ENCODE results near the gene KLHDC9. TPM values are rescaled to one million over a fixed set of nuclear protein-coding genes. Genes with fewer than 3 reads are reported as not detected.

The KLHDC9 gene
- total RNA-seq, 1 donor from 2014 or later: 1.5 TPM

DNA sequence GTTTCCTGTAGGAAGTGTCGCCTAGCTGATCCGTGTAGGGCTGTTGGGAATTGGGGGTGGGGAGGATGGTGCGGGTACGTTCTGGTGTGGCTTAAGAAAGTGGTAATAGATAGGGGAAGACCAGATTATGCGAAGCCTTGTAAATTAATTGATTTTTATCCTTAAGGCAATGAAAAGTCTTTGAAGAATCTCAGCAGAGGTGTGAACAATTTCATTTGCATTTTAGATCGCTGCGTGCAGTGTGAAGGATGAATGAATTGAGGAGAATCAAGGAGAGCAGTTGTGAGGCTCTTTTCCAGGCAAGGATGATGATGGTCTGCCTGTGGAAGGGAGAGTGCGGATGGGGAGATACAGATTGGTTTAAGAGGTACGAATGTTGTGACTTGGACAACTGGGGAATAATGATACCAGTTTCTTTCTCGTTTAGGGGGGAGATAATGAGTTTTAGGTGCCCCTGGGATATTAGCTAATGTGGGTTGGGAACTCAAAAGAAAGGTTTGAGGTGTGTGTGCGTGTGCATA lies 35.1 kb downstream of the KLHDC9 start:
- DNase-seq: no peak

- DNase-seq: no peak
These were observed 39.7 kb downstream of the KLHDC9 start for GRCh38 chr1:161137881-161138280.

DNA sequence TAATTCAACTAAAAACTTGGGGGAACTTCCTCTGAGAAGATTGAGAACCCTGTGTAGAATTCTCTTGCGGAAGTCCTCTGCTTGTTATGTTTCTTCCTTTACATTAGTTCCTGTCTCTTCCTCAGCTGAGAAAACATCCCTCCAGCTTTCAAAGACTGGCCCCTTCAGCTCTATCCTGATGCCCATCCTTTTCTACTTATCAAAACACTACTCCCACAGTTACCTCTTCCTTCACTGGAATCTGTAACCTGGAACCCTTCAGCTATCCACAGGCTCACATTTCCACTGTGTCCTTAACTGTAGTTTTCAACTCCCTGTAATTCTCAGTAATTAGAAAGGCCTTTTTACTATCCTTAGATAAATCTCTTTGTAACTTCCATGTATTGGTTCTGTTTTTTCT lies 40.3 kb downstream of the KLHDC9 start:
- no peak for DNase-seq

GRCh38 chr1:161139766-161140165 lies 41.6 kb downstream of the KLHDC9 start:
- peak; percentile 83 for DNase-seq

GRCh38 chr1:161140755-161141400 lies 42.7 kb downstream of the KLHDC9 start:
- no peak for DNase-seq

DNA sequence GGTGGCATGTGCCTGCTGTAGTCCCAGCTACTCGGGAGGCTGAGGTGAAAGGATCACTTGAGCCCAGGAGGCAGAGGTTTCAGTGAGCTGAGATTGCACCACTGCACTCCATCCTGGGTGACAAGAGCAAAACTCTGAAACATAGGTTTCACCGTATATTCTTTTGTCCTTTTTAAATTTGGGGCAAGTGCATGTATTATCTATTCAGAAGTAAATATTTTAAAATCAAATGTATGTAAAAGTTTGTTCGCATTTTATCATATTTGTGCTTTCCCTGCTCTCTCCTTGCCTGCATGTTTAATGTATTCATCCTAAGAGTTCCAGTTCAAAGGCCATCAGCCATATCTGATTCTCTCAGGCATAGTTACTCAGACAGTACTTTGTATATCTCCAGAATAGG lies 47.7 kb downstream of the KLHDC9 start:
- no peak for DNase-seq

Other genes starting within 250 kb of the KLHDC9 start
- gene CD244, start 235.5 kb upstream of the KLHDC9 start, total RNA-seq: 0.14 TPM in 1 of 2 replicates, not detected in the other
- not detected in 2 replicates for gene ITLN1, start 213.2 kb upstream of the KLHDC9 start, total RNA-seq
- not detected in 2 replicates for gene ITLN2, start 143.6 kb upstream of the KLHDC9 start, total RNA-seq
- 304 and 318 TPM in 2 replicates for gene F11R, start 77.2 kb upstream of the KLHDC9 start, total RNA-seq
- gene TSTD1, start 59.4 kb upstream of the KLHDC9 start, total RNA-seq: 1.4 and 6.8 TPM in 2 replicates
- 94.3 and 125 TPM in 2 replicates for gene USF1, start 52.4 kb upstream of the KLHDC9 start, total RNA-seq
- not detected in 2 replicates for gene ARHGAP30, start 28.5 kb upstream of the KLHDC9 start, total RNA-seq
- gene NECTIN4, start 8.8 kb upstream of the KLHDC9 start, total RNA-seq: 0.17 and 0.28 TPM in 2 replicates
- 30.2 and 42.7 TPM in 2 replicates for gene PFDN2, start 19.7 kb downstream of the KLHDC9 start, total RNA-seq
- 11.6 and 17.5 TPM in 2 replicates for gene NIT1, start 19.7 kb downstream of the KLHDC9 start, total RNA-seq
- 39.1 and 64.8 TPM in 2 replicates for gene DEDD, start 34.3 kb downstream of the KLHDC9 start, total RNA-seq
- 119 and 134 TPM in 2 replicates for gene UFC1, start 55.6 kb downstream of the KLHDC9 start, total RNA-seq
- 5.4 and 12.8 TPM in 2 replicates for gene USP21, start 61.1 kb downstream of the KLHDC9 start, total RNA-seq
- gene PPOX, start 68.1 kb downstream of the KLHDC9 start, total RNA-seq: 14.9 and 18.0 TPM in 2 replicates
- 24.8 and 44.1 TPM in 2 replicates for gene B4GALT3, start 79.1 kb downstream of the KLHDC9 start, total RNA-seq
- gene ADAMTS4, start 100.7 kb downstream of the KLHDC9 start, total RNA-seq: 19.7 and 38.9 TPM in 2 replicates
- 154 and 208 TPM in 2 replicates for gene NDUFS2, start 104.0 kb downstream of the KLHDC9 start, total RNA-seq
- 0.19 TPM in 1 of 2 replicates, not detected in the other for gene FCER1G, start 116.9 kb downstream of the KLHDC9 start, total RNA-seq
- gene APOA2, start 125.3 kb downstream of the KLHDC9 start, total RNA-seq: not detected in 2 replicates
- gene TOMM40L, start 127.7 kb downstream of the KLHDC9 start, total RNA-seq: 14.8 and 23.6 TPM in 2 replicates
- not detected in 2 replicates for gene NR1I3, start 139.8 kb downstream of the KLHDC9 start, total RNA-seq
- not detected in 2 replicates for gene PCP4L1, start 160.4 kb downstream of the KLHDC9 start, total RNA-seq
- 0.68 and 1.0 TPM in 2 replicates for gene MPZ, start 211.6 kb downstream of the KLHDC9 start, total RNA-seq
- gene SDHC, start 216.0 kb downstream of the KLHDC9 start, total RNA-seq: 20.1 and 34.2 TPM in 2 replicates

All from dermis blood vessel endothelial cell (primary cell).